Prostate gland (tissue), 2 donors: Measurements from ENCODE around the gene CMTM2.

Experiments used
- CTCF ChIP-seq, 4 experiments: fragments of 200-600 bp in 2 of 4; fragments of 450-650 bp in 2 of 4; sonication (generic) in 2 of 4; IDR thresholded peaks; 1 replicate in 3 of 4; 2 replicates in 1 of 4; pipeline ENCODE4 v1.5.1; 2016 to 2019; ENCODE audit warnings: antibody characterized with exemption in 4 of 4, mild to moderate bottlenecking in 2 of 4, moderate library complexity in 2 of 4
- POLR2AphosphoS5 ChIP-seq: sonication (generic); formaldehyde crosslinking; IDR thresholded peaks from one replicate; pipeline ENCODE4 v1.6.1; 2017; ENCODE audit warnings: antibody characterized with exemption

GRCh38 chr16:66637806-66638205 is 58.5 kb downstream of the CMTM2 start:
- no peak for TF ChIP-seq CTCF (IDR thresholded peaks at IDR 0.05)
- TF ChIP-seq POLR2AphosphoS5, result no peak
